Right forelimb (tissue), 1 donor: Measurements from ENCODE around the gene CCDC82.

ENCODE experiments used
- DNase-seq: peaks from one replicate; pipeline ENCODE4 v3.0.0-alpha.2; 2018

The CCDC82 gene

DNA sequence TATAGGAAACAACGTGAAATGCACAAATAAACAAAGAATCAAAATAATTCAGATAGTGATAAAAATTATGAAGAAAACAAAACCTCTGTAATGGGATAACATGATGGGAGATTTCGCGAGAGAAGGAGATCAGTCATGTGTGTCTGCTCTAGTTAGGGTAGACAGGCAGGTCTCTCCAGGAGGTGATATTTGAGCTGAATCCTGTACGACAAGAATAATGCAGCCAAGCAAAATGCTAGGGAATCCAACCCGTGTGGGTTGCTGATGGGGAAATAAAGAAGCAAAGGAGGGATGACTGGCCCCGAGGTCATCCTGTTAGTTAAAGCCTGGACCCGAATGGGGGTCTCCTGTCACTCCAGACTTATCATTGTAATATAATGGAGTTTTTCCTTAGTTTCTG is 62.8 kb downstream of the CCDC82 start:
- DNase-seq, result no peak

DNA sequence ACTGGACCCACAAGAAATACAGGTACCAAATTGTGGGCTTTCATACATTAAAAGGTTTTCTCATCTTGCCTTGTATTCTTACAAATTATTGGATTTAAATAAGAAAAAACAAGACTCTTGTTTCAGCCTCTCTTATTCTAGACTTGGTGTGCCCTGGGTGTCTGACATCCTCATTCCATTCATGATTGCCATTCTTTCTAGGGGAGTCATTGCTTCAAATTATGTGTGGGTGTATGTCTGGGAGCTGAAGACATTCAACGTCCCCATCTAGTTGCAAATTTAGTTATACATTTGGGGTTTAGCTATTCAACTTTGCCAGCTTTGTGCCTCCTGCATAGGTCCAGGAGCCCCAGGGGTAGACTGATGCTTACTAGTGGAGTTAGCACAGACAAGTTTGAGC is 64.8 kb downstream of the CCDC82 start:
- no peak for DNase-seq

DNA sequence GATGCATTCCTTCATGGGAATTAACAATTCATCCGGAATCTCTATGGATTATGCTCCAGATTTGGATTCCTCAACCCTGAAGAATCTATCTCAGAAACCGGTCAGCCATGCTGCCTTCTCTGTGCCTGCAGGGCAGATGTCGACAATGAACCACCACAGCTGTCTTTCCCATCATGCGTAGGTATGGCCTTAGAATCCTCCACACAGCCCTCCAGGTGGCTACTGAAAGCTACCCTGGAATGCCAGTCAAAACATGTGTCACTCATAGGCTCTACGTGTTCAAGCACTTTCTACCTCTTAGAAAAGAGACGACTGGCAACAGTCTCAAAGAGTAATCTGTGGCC is 66.1 kb downstream of the CCDC82 start:
- no peak for DNase-seq

DNA sequence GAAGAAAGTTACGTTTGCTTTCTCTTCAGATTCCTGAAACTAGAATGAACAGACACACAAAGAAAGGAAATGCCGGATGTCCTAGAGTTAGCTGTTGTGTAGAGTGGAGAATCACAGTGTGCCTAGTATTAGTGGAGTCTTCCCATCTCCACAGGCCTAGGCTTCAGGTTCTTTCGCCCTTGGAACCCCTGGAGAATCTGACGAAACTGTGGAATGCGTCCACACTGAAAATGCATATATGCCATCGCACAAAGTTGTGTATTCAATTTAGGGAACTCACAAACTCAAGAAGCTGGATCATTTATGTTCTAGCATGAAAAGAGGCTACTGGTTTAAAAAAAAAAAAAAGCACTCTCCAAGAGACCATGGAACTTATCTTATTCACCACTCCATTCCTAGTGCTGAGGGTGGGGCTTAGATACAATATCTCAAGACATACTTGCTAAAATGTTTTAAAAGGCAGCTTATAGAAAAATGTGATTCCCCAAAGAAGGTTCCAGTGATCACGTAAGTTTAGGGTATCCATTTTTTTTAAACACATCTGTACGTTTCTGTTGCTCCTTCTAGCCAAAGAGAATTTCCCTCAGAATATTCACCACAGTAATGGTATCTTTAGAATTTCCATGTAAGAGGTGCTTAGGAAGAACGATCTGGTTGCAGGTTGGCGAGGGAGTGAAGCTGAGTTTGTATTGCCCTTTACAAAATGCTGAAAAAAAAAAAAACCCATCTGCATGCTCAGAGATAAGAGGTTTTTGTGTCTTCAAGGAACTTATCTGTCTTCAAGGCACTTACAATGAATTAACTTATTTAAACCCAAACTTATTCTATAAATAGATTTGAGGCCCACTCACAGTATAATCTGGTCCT is 66.7 kb downstream of the CCDC82 start:
- DNase-seq, result no peak

DNA sequence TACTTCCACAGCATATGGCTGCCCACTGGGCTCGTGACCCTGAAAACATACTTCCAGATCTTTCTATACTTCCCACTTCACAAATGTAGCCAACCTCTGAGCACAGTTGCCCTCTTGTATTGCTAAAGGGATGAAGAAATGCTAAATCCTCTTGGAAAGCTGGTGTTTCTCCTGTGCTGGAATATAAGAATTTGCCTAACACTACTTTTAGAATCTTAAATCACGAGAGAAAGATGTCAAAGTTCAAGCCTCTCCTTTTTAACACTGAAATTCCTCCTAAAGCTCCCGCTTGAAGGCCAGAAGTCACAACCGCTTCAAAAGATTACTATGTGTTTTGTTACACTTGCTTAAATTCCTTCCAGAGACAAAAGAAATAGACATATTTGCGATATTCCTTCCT is 68.6 kb downstream of the CCDC82 start:
- no peak for DNase-seq

DNA sequence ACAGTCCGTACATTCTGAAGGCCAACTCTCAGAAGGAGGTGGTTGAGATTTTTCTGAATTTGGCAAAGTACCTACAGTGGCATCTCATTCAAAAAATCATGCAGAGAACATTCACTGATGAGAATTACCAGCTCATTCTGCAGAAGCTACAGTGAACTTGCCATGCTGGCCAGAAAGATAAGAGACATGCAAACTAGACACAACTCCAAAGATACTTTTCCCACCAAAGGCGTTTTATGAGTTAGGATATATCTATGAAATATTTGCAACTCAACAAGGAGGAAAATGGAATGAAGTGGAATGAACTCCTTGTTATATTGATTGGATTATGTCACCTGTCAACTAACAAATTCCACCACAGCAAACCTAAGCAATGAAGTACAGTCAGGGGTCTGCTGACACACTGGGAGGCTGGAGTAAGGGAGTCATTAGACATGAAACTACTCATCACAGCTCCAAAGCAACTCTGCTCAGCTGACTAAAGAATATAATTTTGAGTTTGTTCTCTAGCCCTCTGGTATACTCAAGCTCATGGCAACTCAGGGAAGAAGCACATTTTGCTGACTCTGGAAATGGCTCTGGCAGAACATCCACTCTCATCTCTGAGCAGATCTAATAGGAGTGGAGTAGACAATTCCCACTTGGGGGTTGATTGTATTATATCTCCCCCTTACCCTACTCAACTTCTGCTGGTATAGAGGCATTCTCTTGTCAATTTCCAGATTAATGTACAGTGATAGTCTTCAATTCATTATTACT is 69.6 kb downstream of the CCDC82 start:
- DNase-seq, result no peak

DNA sequence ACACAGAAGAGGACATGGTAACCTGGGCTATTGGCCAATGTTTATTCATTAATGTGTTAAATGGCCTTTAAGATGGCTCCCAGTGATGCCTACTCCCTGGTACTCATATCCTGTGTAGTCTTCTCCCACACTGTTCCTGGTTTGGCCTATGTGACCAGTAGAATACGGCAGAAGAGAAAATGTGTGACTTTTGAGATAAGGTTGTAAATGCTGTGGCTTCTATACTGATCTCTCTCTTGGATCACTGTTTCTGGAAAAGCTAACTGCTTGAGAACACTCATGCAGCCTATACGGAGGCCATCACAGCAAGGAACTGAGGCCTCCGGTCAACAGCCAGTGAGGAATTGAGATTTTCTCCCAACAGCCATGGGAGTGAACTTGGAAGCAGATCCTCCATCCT is 70.9 kb downstream of the CCDC82 start:
- no peak for DNase-seq

DNA sequence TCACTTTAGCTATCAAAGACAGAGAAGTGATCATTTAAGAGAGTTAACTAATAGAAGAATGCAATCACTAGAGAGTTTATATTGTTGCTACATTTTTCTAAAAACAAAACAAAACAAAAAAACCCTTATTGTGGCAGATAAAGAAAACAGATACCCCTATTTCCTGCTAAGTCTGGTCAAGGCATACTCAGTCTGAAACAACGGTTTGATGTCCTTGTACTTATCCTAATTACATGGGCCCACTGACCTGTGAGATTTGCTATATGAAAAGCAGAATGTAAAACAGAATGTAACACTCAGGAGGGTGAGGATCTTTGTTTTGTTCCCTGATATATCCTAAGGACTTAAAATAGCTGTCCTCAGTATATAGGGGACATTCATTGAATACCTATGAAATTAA is 71.3 kb downstream of the CCDC82 start:
- no peak for DNase-seq

DNA sequence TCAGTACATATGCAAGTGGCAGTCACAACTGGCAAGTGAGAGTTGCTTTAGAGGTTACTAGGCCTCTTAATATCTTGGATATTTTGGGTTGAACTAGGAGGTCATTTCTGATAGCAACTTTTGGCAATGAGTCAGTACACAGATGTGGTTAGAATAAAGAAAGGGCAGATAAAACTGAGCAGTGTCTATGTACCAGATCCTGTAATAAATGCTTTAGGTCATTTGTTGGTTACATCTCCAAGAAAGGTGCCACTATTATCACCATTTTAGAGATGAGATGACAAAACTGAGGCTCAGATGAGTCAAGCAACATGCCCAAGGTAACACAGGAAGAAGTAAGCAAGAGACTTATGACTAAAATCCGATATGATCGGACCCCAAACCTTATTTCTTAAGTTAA is 71.7 kb downstream of the CCDC82 start:
- DNase-seq, result no peak

DNA sequence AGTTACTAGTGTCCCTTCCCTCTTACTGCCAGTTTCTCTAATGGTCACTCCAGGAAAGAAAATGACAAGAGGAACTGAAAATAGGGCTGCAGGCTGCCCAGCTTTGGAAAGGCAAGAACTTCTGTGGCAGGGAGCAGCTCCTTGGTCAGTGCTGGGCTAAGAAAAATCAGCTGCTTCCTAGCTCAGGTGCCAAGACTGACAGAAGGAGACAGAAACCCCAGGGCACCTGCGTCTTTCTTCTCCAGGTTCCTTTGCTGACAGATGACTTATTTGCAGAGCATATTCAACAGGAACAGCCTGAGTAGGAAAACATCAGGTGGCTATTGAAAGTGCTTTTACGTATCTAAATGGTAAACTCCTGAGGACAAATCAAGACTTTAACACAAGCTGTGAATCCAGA is 72.1 kb downstream of the CCDC82 start:
- DNase-seq, result no peak

DNA sequence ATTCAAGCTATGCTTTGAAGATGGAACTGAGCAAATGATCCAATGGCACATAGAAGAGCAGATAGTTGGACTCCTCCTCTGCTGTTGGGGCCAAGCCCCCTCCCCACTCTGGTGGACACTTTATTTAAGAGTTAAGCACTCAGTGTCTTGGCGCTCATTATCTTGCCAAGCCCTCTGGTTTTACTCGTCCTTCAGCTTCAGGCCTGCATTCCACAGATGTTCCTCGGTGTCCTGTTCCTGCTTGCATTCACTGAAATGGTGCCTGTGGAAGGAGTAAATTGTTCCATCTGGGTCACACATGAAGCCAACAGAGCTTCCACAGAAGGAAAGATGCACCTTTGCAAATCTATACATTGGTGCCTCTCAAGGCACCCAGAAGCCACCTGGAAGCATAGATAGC is 72.8 kb downstream of the CCDC82 start:
- DNase-seq, result no peak

DNA sequence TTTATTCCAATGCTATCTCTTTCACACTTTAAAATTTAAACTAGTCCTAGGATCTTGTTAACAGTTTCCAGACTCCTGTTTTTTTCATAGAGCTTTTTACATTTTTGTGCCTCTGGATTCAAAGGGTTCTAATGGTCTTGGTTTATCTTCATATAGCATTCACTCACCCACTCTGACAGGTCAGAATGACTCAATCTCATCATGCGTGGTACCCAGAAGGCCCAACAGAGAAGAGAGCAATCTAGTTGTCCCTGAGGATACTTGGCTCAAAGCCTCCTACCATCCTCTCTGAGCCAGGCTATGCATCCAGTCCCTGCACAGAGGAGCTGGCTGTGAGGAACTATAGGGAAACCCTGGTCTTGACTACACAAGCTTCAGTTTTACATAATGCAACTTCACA is 74.2 kb downstream of the CCDC82 start:
- no peak for DNase-seq

DNA sequence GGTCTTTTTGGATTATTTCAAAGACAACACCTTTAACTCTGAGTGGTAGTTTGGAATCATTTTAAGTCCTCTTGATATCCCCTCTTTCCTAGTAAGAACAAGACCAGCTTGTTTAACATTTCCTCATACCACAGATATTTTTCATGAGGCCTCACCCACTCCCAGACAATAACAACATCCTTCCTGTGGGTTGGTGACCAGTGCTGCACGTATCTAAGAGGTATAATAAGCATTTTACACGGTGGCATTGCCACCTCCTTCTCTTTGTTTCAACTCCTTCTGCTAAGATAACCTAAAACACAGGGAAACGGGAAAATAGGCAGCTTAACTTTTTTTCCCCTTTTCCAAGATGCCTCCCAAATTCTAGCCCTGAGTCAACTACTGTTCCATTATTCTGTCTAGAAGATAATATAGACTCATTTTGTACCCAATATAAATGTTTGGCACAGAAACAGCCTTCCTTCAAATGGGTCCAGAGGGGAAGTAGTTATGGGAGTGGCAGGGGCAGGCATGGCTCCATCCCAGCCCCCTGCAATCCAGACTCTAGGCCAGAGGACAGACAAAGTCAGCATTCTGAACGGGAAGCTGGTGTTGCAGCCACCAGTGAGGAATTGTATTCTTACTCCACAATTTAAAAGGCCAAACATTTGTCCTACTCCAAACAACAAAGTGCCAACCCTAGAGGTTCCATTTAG is 75.2 kb downstream of the CCDC82 start:
- DNase-seq, result no peak

DNA sequence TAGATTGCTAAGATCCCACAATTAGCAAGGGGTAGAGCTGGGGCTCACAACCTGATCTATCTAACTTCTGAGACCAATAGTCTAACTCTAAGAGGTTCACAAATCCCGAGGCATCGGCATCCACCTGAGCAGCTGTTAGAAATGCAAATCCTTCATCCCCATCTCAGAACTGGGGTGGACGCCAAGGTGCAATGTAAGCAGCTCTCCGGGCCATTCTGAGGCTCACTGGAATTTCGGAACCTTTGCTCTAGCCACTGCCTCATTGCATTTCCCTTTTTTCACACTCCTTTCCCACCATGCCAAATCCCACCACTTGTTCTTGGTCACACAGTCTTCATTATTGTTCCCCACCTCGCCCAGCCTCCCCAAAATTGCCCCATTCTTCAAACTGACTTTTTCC is 76.5 kb downstream of the CCDC82 start:
- DNase-seq, result no peak

DNA sequence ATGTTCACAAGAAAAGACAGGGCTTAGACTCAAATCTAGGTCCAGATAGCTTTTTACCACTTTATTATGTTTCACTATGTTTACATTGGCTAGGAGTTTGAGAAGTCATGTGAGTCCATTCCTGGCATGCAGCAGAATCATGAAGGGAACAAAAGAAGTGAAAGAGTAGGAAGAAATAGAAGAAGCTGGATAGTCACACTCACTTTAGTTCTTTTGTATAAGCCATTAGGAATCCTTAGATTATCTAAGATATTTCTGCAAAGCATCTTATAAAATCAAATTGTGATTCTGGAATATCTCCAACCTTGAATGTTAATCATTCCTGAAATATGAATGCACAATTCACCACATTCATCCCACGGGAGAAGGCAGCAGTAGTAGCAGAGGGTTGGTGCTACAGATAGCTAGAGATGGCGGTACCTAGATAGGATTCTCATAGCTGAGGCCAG is 78.6 kb downstream of the CCDC82 start:
- DNase-seq, result no peak

DNA sequence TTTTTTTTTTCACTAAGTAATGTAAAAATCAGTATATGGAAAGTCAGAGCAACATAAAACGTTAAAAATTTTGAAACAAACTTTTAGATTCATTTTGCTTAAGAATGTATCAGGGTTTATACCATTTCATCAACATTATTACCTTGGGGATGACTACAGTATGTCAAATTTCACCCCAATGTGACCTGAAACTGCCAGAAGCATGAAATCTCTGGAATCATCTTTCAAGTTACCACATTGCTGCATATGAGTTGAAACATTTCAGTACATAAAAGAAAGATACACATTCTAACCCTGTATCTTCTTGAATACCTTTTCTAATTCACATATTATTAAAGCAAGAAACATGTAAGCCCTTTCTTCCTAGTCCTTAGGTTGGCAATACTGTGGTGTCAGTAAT is 79.5 kb downstream of the CCDC82 start:
- DNase-seq, result no peak

DNA sequence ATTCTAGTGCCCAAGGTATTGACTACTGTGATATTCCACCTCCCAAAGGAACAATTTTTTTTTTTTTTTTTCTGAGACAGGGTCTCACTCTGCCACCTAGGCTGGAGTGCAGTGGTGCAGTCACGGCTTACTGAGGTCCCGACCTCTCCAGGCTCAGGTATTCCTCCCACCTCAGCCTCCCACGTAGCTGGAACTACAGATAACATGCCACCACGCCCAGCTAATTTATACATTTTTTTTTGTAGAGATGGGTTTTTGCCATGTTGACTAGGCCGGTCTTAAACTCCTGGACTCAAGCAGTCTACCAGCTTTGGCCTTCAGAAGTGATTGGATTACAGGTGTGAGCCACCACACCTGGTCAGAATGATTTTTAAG is 80.1 kb downstream of the CCDC82 start:
- DNase-seq, result no peak

DNA sequence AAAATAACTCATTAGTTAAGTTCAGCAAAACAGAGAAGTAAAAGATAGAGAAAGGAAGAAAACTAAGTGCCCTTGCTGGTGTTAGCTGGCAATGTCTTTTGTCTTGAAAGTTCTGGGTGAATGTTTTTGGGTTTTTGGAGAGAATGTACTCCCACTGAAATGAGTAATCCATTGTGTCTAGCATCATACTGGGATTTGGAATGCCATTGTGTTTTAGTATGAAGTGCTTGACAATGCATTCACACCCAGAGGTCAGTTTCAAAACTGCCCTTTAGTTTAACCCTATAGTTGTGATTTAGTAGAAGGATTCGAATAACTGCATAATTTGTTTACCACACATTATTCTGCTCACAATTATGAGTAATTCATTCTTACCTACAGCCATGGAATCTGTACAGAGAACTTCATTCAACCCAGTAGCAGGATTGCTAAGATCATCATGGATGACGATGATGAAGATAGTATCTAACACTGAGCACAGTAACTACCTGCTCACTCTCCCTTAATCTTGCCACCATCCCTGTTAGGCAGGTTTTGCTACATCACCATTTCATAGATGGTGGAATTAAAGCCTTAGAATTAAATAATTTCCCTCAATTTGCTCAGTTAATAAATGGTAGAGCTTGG is 80.6 kb downstream of the CCDC82 start:
- DNase-seq, result no peak

DNA sequence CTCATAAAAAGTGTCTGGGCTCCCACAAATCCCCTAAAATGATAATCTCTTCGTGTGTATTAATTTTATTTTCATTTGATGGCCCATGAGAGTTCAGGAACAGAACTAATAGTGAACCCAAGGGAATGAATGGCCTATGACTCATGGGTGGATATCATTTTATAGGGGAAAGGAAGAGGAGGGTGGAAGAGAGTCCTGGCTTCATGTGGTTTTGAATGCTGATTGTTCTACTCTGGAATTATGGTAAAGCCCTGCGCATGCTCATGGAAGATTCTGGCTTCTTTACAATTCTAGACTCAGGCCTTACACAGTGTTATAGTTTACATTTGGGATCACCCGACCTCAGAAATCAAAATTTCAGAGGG is 82.0 kb downstream of the CCDC82 start:
- no peak for DNase-seq

DNA sequence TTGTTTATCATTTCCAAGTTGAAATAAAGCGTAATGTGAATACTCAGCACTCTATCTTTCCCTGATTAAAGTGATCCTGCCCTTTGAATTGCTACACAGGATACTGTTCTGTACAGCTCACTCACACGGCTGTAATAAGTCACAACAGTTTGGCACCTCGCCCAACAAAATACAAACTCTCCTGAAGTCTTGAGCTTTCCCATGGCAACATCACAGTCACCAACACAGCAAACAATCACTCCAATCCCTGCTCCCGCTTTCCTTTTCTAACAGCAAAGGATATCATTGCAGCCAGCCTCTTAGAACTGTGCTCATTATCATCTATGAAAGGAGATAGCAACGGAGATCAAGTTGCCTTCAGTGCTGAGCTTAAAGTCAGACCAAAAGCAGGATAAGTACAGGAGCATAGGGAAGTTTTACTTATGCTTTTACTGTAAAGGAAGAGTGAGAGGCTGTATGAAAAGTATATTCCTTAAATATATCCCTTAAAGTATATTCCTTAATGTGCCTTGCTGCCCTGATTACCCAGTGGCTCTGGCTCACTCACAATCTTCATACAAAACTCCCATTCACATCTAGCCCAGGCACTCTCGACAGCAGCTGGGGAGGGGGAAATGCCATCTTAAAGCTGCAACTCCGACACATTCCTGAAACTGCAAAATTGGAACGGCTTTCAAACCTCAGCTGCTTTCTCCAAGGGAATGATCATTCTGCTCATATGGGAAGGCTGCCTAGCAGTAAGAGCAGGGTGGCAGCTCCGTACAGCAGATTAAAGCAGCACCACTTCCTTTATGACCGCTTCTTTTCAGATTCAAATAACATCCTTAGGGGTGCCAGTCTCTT is 82.6 kb downstream of the CCDC82 start:
- DNase-seq, result peak; percentile 77

DNA sequence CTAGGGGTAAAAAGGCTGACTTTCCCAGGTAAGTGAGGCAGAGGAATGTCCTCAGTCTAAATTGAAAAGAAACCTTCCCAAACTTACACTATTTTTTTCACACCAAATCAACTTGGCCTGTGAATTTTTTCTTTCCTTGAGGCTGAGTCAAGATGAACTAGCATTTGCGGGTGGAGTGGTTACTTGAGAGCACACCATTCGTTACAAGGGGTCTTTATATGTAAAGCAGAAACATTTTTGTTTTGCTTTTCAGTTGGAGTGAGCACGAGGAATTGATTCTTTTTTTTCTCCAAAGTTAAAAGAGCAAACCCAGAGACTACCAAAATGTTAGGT is 83.1 kb downstream of the CCDC82 start:
- DNase-seq, result no peak

DNA sequence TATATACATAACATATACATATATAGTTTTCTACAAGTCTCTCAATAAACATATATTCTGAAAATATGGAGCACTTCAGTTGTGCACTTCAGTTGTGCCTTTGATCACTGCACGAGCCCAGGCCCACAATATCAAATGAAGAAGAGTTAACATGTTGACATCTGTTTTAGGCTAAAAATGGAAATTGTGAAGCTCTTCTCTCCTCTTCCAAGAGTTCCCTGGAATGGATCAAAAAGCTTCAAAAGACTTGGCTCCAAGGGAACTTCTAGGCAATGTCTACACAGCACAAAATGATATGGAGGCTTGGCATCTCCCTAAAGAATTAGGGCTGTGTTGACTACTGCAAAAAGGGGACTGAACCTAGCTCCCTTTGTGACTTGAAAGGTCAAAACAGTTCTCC is 83.6 kb downstream of the CCDC82 start:
- no peak for DNase-seq

DNA sequence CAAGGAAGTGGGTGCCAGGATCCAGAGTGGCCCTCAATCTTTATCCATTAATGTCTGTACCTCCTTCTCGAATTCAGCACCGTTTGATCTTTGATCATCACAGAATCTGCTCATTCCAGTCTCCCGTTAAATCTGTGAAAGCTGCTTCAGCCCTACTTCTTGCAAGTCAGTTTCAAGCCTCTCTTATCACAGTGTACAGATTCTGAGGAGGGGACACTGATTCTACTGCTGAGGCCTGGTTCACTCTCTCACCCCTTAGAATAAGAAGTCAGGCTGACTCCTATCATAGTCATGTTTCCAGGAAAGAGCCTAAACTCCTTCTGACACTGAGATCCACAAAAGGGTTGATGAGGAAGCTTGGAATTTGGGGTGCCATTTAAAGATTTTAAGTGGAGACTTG is 85.7 kb downstream of the CCDC82 start:
- DNase-seq, result no peak
